Globus pallidus (tissue), 1 donor: Measurements from ENCODE around the gene DOCK2.
"Not testable (repeated sequence)": the region's sequence is repeated elsewhere in the genome, so short reads cannot be mapped to it uniquely, and the experiment has no call there.

ENCODE experiments used
- DNase-seq: peaks from one replicate; pipeline ENCODE4 v3.0.0-alpha.2; 2015; ENCODE audit warnings: low spot score

The DOCK2 gene

DNA sequence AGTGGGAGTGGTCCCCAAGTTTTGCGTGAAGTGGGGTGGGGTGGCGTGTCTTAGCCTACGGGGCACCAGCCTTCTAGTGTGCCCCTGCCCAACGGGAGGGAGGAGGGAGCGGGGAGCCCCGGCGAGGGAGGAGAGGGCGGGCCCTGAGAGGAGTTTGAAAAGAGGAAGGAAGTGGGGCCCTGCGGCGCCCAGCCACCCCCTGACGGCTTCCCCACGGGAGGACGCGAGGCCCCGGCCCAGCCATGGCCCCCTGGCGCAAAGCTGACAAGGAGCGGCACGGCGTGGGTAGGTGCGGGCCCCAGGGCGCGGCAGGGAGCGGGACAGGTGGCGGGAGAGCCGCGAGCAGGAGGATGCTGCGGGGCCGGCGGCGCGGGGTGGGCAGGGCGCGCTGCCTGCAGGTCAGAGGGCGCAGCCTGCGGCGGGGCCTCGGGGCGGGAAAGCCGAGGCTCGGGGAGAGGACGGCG, at the start of gene DOCK2:
DOCK2 (plus strand) TSS at position 191 of the 464 bp plus-strand sequence; CDS start at position 243, 52 bp downstream.
- peak; percentile 30 for DNase-seq

DNA sequence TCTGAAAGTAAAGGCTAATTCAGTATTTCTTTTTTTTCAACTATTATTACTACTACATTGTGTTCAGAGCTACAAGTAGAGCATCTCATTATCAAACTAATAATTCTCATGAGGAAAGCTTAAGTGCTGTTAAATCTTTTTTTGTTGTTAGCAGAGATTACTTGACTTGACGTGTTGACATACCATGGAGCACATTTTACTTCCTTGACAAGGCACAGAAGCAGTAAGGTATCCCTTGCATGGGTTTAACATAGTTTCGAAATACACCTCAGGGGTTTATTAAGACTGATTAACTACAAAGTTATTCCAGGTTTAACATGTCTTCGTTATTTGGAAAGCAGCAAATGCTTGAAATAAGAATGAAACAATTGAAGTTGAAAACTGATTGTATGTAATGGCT, 46.5 kb upstream of the DOCK2 start:
- no peak for DNase-seq

DNA sequence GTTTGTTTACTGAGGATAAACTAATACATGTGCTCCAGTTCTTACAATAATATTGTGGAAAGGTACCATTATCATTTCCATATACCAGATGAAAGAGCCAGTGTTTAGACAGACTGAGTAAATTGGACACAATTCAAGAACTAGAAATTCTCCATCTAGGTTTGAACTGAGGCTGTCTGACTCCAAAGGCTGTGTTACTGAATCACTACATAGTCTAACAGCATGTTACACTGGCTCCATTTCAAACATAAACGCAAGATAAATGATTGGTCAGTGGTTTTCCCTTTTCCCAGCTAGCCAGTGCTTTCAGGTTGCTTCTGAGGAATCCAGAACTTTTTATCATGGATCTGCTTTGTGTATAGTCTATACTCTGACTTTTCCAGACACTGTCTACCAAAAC, 45.4 kb upstream of the DOCK2 start:
- no peak for DNase-seq

GRCh38 chr5:169592937-169593650, 44.0 kb upstream of the DOCK2 start:
- DNase-seq, result no peak

DNA sequence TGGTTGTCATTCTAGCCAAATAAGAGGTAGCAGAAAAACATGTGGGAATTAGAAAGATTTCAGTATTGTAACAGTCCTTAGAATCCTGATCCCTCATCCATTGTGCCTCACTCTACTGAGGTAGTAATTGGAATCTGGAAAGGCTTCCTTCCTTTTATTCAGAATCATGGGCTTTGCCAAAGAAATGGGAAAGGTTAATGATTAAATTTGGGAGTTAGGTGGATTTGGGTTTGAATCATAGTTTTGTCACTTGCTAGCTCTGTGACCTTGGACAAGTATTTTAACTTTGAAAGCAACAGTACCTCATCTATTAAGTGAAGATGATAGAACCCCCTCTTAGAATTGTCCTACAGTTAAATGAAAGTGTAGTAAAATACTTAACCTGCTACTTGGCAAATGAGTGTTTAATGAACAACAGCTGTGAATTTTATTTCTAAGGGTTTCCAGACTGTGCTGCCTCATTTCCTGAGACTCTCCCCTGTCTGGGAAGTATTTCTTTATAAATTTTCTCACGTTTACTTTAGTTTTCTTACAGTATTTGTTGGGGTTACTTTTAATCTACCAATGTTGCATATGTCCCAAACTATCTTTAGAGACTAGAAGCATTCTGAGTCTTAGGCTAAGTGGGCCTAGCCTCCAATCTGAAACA, 41.8 kb upstream of the DOCK2 start:
- no peak for DNase-seq

GRCh38 chr5:169599451-169599850, 37.6 kb upstream of the DOCK2 start:
- DNase-seq, result no peak

DNA sequence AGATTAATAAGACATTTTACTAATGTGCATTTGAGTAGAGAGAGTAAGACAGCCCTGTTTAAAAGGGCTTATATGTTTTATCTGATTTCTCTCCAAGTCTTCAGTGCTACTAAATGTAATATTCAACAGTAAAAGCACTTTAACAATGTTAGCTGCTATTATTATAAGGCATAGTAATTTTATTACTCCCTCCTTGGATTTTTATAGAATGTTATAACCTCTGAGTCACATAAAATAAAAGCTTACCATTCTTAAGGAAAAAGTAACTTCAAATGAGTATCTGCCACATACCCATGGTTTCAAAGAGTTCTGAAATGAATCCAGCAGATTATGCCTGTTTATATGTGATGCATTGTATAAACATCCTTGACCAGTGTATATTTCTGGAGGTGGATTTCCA, 34.5 kb upstream of the DOCK2 start:
- DNase-seq, result no peak

DNA sequence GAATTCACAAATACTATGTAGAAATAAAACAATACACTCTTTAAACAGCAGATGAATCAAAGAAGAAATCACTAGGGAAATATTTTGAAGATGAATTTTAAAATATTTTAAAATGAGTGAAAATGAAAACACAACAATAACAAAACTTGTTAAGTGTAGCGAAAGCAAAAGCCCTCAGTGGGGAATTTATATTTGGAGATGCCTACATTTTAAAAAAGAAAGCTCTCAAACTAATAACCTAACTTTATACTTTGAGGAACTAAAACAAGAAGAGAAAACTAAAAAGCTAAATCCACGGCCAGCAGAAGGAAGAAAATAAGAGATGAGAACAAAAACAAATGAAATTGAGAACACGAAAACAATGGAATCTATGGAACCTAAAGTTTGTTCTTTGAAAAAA, 30.8 kb upstream of the DOCK2 start:
- no peak for DNase-seq

GRCh38 chr5:169607882-169608281, 29.2 kb upstream of the DOCK2 start:
- no peak for DNase-seq

DNA sequence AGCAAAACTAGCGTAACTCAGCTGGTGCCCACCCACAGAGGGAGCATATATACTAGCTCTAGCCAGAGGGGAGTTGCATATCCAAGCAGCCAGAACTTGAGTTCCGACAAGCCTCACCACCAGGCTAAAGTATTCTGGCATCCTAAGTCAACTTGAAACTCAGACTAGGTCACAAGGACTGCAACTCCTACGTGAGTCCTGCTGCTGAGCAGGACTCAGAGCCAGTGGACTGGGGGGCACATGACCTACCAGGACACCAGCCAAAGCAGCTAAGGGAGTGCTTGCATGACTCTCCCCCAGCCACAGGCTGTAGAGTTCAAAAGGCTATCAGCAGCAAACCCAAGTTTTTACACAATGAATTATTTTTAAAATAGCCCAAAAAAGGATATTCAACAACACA, 27.4 kb upstream of the DOCK2 start:
- no peak for DNase-seq

- DNase-seq, result no peak
Observed at GRCh38 chr5:169610606-169611005, 26.5 kb upstream of the DOCK2 start.

DNA sequence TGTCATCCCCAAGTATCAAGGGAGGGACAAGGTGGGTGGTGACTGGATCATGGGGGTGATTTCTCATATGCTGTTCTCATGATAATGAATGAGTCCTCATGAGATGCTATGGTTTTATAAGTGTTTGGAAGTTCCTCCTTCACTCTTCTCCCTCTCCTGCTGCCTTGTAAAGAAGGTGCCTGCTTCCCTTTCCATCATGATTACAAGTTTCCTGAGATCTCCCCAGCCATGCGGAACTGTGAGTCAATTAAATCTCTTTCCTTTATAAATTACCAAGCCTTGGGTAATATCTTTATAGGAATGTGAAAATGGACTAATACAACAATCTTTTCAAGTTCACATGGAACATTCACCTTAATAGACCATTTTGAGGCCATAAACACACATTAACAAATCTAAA, 21.5 kb upstream of the DOCK2 start:
- DNase-seq, result no peak

DNA sequence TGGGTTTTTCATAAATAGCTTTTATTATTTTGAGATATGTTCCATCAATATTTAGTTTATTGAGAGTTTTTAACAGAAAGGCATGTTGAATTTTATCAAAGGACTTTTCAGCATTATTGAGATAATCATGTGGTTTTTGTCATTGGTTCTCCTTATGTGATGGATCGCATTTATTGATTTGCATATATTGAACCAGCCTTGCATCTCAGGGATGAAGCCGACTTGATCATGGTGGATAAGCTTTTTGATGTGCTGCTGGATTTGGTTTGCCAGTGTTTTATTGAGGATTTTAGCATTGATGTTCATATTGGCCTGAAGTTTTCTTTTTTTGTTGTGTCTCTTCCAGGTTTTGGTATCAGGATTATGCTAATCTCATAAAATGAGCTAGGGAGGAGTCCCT, 12.8 kb upstream of the DOCK2 start:
- DNase-seq, result not testable (repeated sequence)

- no peak for DNase-seq
Observed at GRCh38 chr5:169626779-169627178, 10.3 kb upstream of the DOCK2 start.

GRCh38 chr5:169627551-169627950, 9.5 kb upstream of the DOCK2 start:
- DNase-seq, result no peak

- DNase-seq, result no peak
Observed at GRCh38 chr5:169628892-169629291, 8.2 kb upstream of the DOCK2 start.

DNA sequence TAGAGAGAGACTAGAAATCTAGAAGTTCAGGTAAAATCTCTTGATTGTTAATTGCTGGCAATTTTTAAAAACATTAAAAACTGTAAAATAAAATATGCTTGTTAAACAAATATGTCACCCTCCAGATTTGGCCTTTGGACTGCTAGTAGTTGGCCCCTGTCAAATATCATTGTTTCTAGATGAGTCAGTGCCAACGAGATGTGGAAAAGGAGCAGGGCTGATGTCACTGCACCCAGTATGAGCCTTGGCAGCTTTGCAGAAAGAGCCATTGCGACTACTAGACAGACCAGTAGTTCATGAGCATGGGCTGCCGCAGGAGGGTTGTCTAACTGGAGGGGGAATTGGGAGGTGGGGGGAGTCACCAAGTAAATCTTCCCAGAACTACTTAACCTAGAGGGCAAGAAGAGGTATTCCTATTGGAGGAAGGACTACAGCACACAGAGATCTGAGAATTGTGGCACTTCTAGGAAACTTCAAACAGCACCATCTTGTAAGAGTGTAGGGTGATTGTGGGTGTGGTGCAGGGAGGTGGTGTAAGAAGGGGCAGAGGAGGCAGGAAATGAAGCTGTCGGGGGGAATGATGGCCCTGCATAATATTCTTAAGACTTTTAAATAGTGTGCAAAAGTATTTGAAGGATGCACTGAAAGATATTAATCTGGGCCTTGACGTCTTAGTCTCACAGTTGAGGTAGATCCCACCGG, 7.1 kb upstream of the DOCK2 start:
- no peak for DNase-seq

DNA sequence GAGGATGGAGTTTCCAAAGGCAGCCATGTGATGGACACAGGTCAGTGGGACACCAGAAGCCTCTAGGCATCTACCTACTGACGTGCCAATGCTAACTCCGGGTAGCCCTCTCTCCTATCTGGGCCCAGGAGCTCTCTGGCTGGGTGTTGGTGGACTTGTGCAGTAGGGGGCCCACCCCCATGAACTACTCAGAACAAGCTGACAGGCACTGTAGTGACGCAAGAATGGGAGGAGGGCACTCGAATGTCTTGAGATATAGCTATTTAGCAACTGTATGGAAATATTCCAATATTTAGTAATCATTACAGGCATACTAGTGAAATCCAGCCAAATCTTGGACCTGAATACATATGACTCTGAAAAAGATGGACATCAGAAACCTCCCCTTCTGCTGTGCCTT, 5.7 kb upstream of the DOCK2 start:
- DNase-seq, result no peak

DNA sequence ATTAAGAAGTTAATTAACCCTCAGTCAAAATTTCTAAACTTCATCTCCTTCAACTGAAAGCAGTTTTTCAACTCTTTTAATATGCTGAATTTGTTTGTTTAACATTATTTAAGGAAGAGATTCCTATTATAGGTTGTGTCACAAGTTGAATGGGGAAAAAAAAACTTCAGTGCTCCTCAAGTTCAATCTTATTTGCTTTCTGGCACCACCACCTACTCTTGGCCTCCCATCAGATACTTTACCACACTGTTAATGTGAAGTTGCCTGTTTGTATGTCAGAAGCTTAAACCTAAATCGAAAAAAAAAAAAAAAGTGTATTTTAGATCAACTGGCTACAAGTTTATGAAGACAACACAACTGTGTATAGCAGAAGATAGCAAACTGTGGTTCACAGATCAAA, 4.1 kb upstream of the DOCK2 start:
- no peak for DNase-seq

- no peak for DNase-seq
Observed at GRCh38 chr5:169634606-169635005, 2.5 kb upstream of the DOCK2 start.

DNA sequence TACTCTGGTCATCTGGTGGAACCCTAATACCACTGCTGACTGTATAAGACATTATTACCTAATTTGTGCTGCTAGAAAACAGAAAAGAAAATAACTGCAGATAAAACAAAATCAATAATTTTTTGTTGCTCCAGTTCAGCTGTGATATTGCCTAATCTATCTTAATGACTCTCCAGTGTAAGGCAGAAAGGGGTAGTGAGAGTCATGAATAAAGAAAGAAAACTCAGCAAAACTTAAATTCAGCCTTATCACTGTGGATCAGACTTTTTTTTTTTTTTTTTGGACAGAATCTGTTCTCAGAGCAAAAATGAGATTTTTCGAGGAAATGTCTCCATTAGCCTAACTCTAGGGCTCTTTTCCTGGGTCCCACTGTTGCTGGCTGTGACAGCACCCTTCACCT, 1.1 kb upstream of the DOCK2 start:
- no peak for DNase-seq

DNA sequence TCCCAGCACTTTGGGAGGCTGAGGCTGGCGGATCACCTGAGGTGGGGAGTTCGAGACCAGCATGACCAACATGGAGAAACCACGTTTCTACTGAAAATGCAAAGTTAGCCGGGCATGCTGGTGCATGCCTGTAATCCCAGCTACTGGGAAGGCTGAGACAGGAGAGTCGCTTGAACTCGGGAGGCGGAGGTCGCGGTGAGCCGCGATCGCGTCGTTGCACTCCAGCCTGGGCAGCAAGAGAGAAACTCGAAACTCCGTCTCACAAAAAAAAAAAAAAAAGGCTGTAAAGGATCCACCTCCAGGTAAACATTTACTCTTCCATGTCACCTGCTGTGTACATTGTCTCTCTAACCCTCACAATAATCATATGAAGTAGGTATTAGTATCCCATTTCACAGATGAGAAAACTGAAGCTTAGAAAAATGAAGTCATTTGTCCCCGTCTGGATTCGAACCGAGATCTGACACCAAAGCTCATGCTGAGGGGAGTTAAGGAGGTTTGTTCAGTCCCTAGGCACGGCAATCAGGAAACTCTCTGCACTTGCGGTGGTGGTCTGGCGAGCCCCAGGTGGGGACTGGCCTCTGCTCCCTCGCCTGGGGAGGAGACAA, 494 bp upstream of the DOCK2 start:
- DNase-seq, result no peak
